ENCODE measurements around the gene CLEC4G. TPM values are rescaled to one million over a fixed set of nuclear protein-coding genes. Genes with fewer than 3 reads are reported as not detected.

CLEC4G gene
- total and polyA plus RNA-seq, 9 of the 15 experiments (the other 6 are each of a cell fraction or from before 2014, with no cell fraction given), result not detected

- TF ChIP-seq REST (IDR thresholded peaks at IDR 0.05; ENCODE audit: borderline replicate concordance) (peak; percentile 93), REST (CRISPR knock-in tag; IDR thresholded peaks at IDR 0.05; ENCODE audit: low read depth) (no peak; the same call in 1 of the 2 replicates), E2F6 (IDR thresholded peaks at IDR 0.05; ENCODE audit: borderline replicate concordance in 1 of 2, extremely low read depth in 1 of 2, insufficient read depth in 1 of 2, insufficient read length in 1 of 2, low read depth in 1 of 2, low read length in 1 of 2, poor library complexity in 1 of 2, severe bottlenecking in 1 of 2) (peak in 1 of 2 experiments; percentile 32), NEUROD1 (IDR thresholded peaks at IDR 0.05; ENCODE audit: borderline replicate concordance, low read depth, low read length, partially characterized antibody) (no peak), BHLHE40 (IDR thresholded peaks at IDR 0.05; ENCODE audit: low read length) (0 out of 2 replicates have a peak, but pooled peaks have one; percentile 22), RAD21 (CRISPR knock-in tag; conservative IDR thresholded peaks at IDR 0.05 in 1 of 2, IDR thresholded peaks at IDR 0.05 in 1 of 2) (peak; percentile 97 to 98), GABPB2 (CRISPR knock-in tag; conservative IDR thresholded peaks at IDR 0.05) (no peak), GTF3C2 (IDR thresholded peaks at IDR 0.05; ENCODE audit: borderline replicate concordance, extremely low read depth, insufficient read length) (no peak), HDAC1 (IDR thresholded peaks at IDR 0.05) (peak in 1 of 2 experiments; percentile 11; a peak in 1 of 4 replicates), DEAF1 (CRISPR knock-in tag; IDR thresholded peaks at IDR 0.05) (peak; percentile 79), FIP1L1 (IDR thresholded peaks at IDR 0.05; ENCODE audit: low read depth, low read length, poor library complexity, severe bottlenecking) (peak; percentile 90)
Observed at GRCh38 chr19:7680606-7681339, 51.1 kb downstream of the CLEC4G start, which contains the start of gene TRAPPC5 (continued).
